ENCODE measurements around the gene STOML2. TPM values are rescaled to one million over a fixed set of nuclear protein-coding genes. Genes with fewer than 3 reads are reported as not detected.

Gene STOML2
- total and polyA plus RNA-seq, 2 donors (not counting 1 experiment from before 2014, with no cell fraction given) = 58.9 to 64.6 TPM

- H3K9ac ChIP-seq (ENCODE audit: low read length) = peak overlapping the region; percentile 91
- peak overlapping the region in 1 of 2 donors; percentile 50 for H3K27ac ChIP-seq (ENCODE audit: low read length in 2 of 2)
- no peaks in the 10 kb centered on the region for H3K27me3 Mint-ChIP-seq
- POLR2A ChIA-PET = interaction anchor here (0.5 to 1.8 kb wide), 5 partner anchors 20 to 579 kb away, joined by 3 to 15 read pairs (median 5); partner anchors contain the start of genes ATOSB, CCDC107, RMRP and STOML2
- intact Hi-C loops (cut with micrococcal nuclease) = loop anchor here (1.0 to 10.0 kb wide), 2 partner anchors 37 to 656 kb away; partner anchors contain the start of genes CREB3 and TLN1
- peak overlapping the region; percentile 89 for H3K4me2 ChIP-seq (replicated peaks; ENCODE audit: low read depth, low read length, poor library complexity, severe bottlenecking)
- WGBS (ENCODE audit: insufficient coverage) = 20% methylated on average over 7 of the region's 10 CpGs
- DNase-seq (no peak), ATAC-seq (ENCODE audit: low read depth) (no peak)
- peaks cover 41% of the 10 kb centered on the region for H3K79me2 ChIP-seq (ENCODE audit: control insufficient read depth, insufficient read depth, low read length)
- H3K36me3 ChIP-seq (replicated peaks in 1 of 2; ENCODE audit: control extremely low read depth in 1 of 2, control insufficient read depth in 1 of 2, extremely low read depth in 1 of 2, insufficient read depth in 2 of 2, low read length in 1 of 2) = peaks cover 1 to 20% of the 10 kb centered on the region in 2 experiments
- H3K4me1 Mint-ChIP-seq = peaks cover 18% of the 10 kb centered on the region
- peaks cover 12 to 16% of the 10 kb centered on the region in 2 donors for H3K4me1 ChIP-seq (ENCODE audit: control insufficient read depth in 2 of 2, insufficient read depth in 2 of 2, low read length in 2 of 2)
- H3K4me3 Mint-ChIP-seq = peak overlapping the region; percentile 92
- CTCF ChIA-PET = interaction anchor here (0.6 to 2.6 kb wide), 9 partner anchors 7 to 592 kb away, joined by 3 to 26 read pairs (median 4); partner anchors contain the start of genes PIGO and VCP
- H3K27ac Mint-ChIP-seq = peak overlapping the region; percentile 59
- TF ChIP-seq CTCF (IDR thresholded peaks at IDR 0.05) (no peak), EZH2 (IDR thresholded peaks at IDR 0.05; ENCODE audit: borderline replicate concordance, insufficient read depth, low read depth, low read length, poor library complexity, severe bottlenecking) (no peak)
- no peaks in the 10 kb centered on the region for H3K9me3 Mint-ChIP-seq (ENCODE audit: insufficient read depth)
- H3K9me3 ChIP-seq (ENCODE audit: control extremely low read depth in 1 of 3, control insufficient read depth in 2 of 3, insufficient read depth in 1 of 3, low read length in 2 of 3) = no peaks in the 10 kb centered on the region
- peak overlapping the region; percentile 75 to 93 (median 82) for H3K4me3 ChIP-seq (ENCODE audit: control extremely low read depth in 1 of 5, extremely low read depth in 1 of 5, insufficient read depth in 1 of 5, low read depth in 2 of 5, low read length in 4 of 5)
- no peaks in the 10 kb centered on the region for H4K20me1 ChIP-seq (ENCODE audit: control insufficient read depth, insufficient read depth, low read length, poor library complexity, severe bottlenecking)
- H3K27me3 ChIP-seq (replicated peaks in 1 of 4; ENCODE audit: control extremely low read depth in 1 of 4, control insufficient read depth in 3 of 4, insufficient read depth in 4 of 4, low read length in 3 of 4) = no peaks in the 10 kb centered on the region
- peak overlapping the region; percentile 94 for H2AFZ ChIP-seq (ENCODE audit: insufficient read depth, low read depth, low read length, poor library complexity, severe bottlenecking)
Measured at GRCh38 chr9:35079041-35079425, 23.9 kb downstream of the STOML2 start.

- TF ChIP-seq EZH2 (IDR thresholded peaks at IDR 0.05; ENCODE audit: borderline replicate concordance, insufficient read depth, low read depth, low read length, poor library complexity, severe bottlenecking) = no peak
- no peak for TF ChIP-seq CTCF (IDR thresholded peaks at IDR 0.05)
- Histone ChIP-seq H3K4me3 (ENCODE audit: control extremely low read depth in 1 of 5, extremely low read depth in 1 of 5, insufficient read depth in 1 of 5, low read depth in 2 of 5, low read length in 4 of 5) (no peak overlapping the region), H3K36me3 (replicated peaks in 1 of 2; ENCODE audit: control extremely low read depth in 1 of 2, control insufficient read depth in 1 of 2, extremely low read depth in 1 of 2, insufficient read depth in 2 of 2, low read length in 1 of 2) (peaks cover 1 to 20% of the 10 kb centered on the region in 2 experiments), H3K4me2 (replicated peaks; ENCODE audit: low read depth, low read length, poor library complexity, severe bottlenecking) (no peak overlapping the region), H3K9me3 (ENCODE audit: control extremely low read depth in 1 of 3, control insufficient read depth in 2 of 3, insufficient read depth in 1 of 3, low read length in 2 of 3) (no peaks in the 10 kb centered on the region), H3K4me1 (ENCODE audit: control insufficient read depth in 2 of 2, insufficient read depth in 2 of 2, low read length in 2 of 2) (peaks cover 15 to 21% of the 10 kb centered on the region in 2 donors), H3K27me3 (replicated peaks in 1 of 4; ENCODE audit: control extremely low read depth in 1 of 4, control insufficient read depth in 3 of 4, insufficient read depth in 4 of 4, low read length in 3 of 4) (no peaks in the 10 kb centered on the region), H3K27ac (ENCODE audit: low read length in 2 of 2) (no peak overlapping the region), H2AFZ (ENCODE audit: insufficient read depth, low read depth, low read length, poor library complexity, severe bottlenecking) (no peak overlapping the region), H4K20me1 (ENCODE audit: control insufficient read depth, insufficient read depth, low read length, poor library complexity, severe bottlenecking) (no peaks in the 10 kb centered on the region), H3K79me2 (ENCODE audit: control insufficient read depth, insufficient read depth, low read length) (peaks cover 41% of the 10 kb centered on the region), H3K9ac (ENCODE audit: low read length) (no peak overlapping the region)
- ChIA-PET POLR2A (interaction anchor here (0.6 kb wide), 1 partner anchor 1264 kb away, joined by 4 read pairs; no protein-coding TSS in a partner anchor), CTCF (interaction anchor here (1.1 to 2.6 kb wide), 4 partner anchors 18 to 179 kb away, joined by 3 to 26 read pairs (median 7); partner anchors contain the start of gene PIGO)
- Mint-ChIP-seq H3K27ac (no peak overlapping the region), H3K4me3 (peak overlapping the region; percentile 92), H3K27me3 (no peaks in the 10 kb centered on the region), H3K4me1 (peaks cover 18% of the 10 kb centered on the region), H3K9me3 (ENCODE audit: insufficient read depth) (no peaks in the 10 kb centered on the region)
- DNase-seq = no peak
- WGBS (ENCODE audit: insufficient coverage) = 95% methylated on average over 4 of the region's 4 CpGs
- intact Hi-C loops (cut with micrococcal nuclease) = loop anchor here (10.0 kb wide), 1 partner anchor 657 kb away; the partner anchor contains the start of genes CREB3 and TLN1
- ATAC-seq (ENCODE audit: low read depth) = no peak
Measured at GRCh38 chr9:35078066-35078465, 24.9 kb downstream of the STOML2 start.
